K562 (cell line): ENCODE data around the gene MLN. TPM values are rescaled to one million over a fixed set of nuclear protein-coding genes. Genes with fewer than 3 reads are reported as not detected.
A peak's percentile ranks its signal among the peaks of the same experiment; 100 is the strongest.

Source experiments
- ARID4B ChIP-seq: sonication (generic); formaldehyde crosslinking; IDR thresholded peaks from 2 replicates; pipeline ENCODE4 v1.8.0; 2022; ENCODE audit warnings: mild to moderate bottlenecking, missing genetic modification reagents
- HIVEP1 ChIP-seq: fragments of 250-450 bp; sonication (Bioruptor Pico); IDR thresholded peaks from 2 replicates; pipeline ENCODE4 v1.4.0; 2020; ENCODE audit warnings: mild to moderate bottlenecking
- KLF13 ChIP-seq: fragments of 450-650 bp; IDR thresholded peaks from 2 replicates; pipeline ENCODE4 v1.6.1; 2016; ENCODE audit warnings: missing genetic modification characterization, low read depth, mild to moderate bottlenecking, missing compliant biosample characterization, moderate library complexity, borderline replicate concordance
- NKRF ChIP-seq: fragments of 450-650 bp; IDR thresholded peaks from 2 replicates; pipeline ENCODE4 v1.6.1; 2016; ENCODE audit warnings: borderline replicate concordance
- PBX2 ChIP-seq, 2 experiments: IDR thresholded peaks in 1 of 2; conservative IDR thresholded peaks in 1 of 2; 2 replicates each; pipeline ENCODE4 v1.6.1; 2016; ENCODE audit warnings: low read depth in 2 of 2, mild to moderate bottlenecking in 1 of 2, missing compliant biosample characterization in 1 of 2, missing genetic modification characterization in 1 of 2, moderate library complexity in 1 of 2
- PHF21A ChIP-seq: fragments of 450-650 bp; IDR thresholded peaks from 2 replicates; pipeline ENCODE4 v1.6.1; 2017; ENCODE audit warnings: low read depth, borderline replicate concordance
- SMAD3 ChIP-seq: fragments of 450-650 bp; formaldehyde crosslinking; conservative IDR thresholded peaks from 2 replicates; pipeline ENCODE4 v1.4.0; 2020; ENCODE audit warnings: mild to moderate bottlenecking
- ZBTB7A ChIP-seq: IDR thresholded peaks from 2 replicates; pipeline ENCODE4 v1.6.1; 2011; ENCODE audit warnings: low read depth, mild to moderate bottlenecking, low read length, moderate library complexity, borderline replicate concordance; ENCODE audit not compliant: control insufficient read depth
- polyA plus RNA-seq, 8 experiments: library from polyadenylated mRNA; depleted of rRNA in 4 of 8; stranded (reverse) in 5 of 8; unstranded in 3 of 8; fragments of >200 nt; fragmentation: Nextera tagmentation in 2 of 8; fragmentation: Illumina TruSeq in 1 of 8; extraction: Ambion mirVana in 2 of 8; extraction: Trizol in 1 of 8; gene quantifications; 2 replicates each; pipeline versions ENCODE4 v1.2.1 to v1.2.3, GENCODE V29; 2011 to 2014; ENCODE audit warnings: inconsistent platforms in 1 of 8, missing spikeins in 1 of 8
- total RNA-seq, 7 experiments: library from RNA; depleted of rRNA in 6 of 7; stranded (reverse); fragments of >200 nt in 6 of 7; fragmentation: Illumina TruSeq in 2 of 7; extraction: Trizol in 2 of 7; gene quantifications; 2 replicates each; pipeline versions ENCODE4 v1.2.1 to v1.2.3, GENCODE V29; 2011 to 2021; ENCODE audit warnings: low replicate concordance in 1 of 7
- TF ChIP-seq, protein P1 (sequence below): fragments of 450-650 bp; IDR thresholded peaks from 2 replicates; pipeline ENCODE4 v1.7.1; 2018; ENCODE audit warnings: mild to moderate bottlenecking, low read depth; ENCODE audit not compliant: partially characterized antibody
- TF ChIP-seq, protein P2 (sequence below): fragments of 250-450 bp; sonication (Bioruptor Pico); IDR thresholded peaks from 2 replicates; pipeline ENCODE4 v1.4.0; 2020; ENCODE audit warnings: mild to moderate bottlenecking

The MLN gene
- total and polyA plus RNA-seq, 9 of the 15 experiments (the other 6 are each of a cell fraction or from before 2014, with no cell fraction given), result not detected

DNA sequence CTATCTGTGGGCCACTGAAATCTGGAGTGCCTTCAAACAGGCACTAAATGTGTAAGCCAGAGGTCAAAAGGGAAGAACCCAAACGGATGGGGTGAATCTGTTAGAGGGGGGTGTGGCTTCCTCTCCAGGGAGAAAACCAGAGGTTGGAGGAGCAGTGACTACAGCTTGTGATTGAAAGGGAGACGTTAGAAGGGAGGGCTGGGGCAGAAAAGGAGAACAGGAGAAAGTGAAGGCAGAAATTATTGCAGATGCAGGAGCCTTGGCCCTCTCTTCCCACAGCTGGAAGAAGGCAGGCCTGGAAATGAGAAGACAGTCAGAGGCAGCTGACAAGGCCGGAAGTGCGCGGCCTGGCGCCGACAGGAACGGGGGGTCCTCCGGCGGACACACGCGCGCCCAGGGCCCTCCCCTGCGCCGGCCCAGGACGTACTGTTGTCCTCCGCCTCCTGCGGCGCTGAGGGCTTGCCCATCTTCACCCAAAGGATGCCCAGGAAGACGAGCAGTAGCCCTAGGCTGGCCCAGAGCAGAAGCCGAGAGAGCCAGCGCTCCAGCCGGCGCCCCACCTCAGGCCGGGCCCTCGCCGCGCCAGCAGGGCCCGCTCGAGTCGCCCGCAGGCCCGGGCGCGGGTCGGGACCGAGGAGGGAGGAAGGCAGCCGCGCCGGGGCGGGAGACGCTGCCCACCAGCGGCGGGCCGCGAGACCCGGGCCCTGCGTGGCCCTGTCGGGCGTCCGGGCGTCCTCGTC is 15.7 kb downstream of the MLN start (continued):
- TF ChIP-seq ARID4B (CRISPR knock-in tag), result peak; percentile 68
- 0 out of 2 replicates have a peak, but pooled peaks have one; percentile 45 for TF ChIP-seq HIVEP1 (CRISPR knock-in tag)
- TF ChIP-seq PBX2 (CRISPR knock-in tag; IDR thresholded peaks at IDR 0.05; ENCODE audit: low read depth), result no peak
- peak; percentile 62 for TF ChIP-seq PBX2 (tag; conservative IDR thresholded peaks at IDR 0.05; ENCODE audit: low read depth)
- TF ChIP-seq, protein P1, sequence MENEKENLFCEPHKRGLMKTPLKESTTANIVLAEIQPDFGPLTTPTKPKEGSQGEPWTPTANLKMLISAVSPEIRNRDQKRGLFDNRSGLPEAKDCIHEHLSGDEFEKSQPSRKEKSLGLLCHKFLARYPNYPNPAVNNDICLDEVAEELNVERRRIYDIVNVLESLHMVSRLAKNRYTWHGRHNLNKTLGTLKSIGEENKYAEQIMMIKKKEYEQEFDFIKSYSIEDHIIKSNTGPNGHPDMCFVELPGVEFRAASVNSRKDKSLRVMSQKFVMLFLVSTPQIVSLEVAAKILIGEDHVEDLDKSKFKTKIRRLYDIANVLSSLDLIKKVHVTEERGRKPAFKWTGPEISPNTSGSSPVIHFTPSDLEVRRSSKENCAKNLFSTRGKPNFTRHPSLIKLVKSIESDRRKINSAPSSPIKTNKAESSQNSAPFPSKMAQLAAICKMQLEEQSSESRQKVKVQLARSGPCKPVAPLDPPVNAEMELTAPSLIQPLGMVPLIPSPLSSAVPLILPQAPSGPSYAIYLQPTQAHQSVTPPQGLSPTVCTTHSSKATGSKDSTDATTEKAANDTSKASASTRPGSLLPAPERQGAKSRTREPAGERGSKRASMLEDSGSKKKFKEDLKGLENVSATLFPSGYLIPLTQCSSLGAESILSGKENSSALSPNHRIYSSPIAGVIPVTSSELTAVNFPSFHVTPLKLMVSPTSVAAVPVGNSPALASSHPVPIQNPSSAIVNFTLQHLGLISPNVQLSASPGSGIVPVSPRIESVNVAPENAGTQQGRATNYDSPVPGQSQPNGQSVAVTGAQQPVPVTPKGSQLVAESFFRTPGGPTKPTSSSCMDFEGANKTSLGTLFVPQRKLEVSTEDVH, result peak; percentile 34
- TF ChIP-seq, protein P2, sequence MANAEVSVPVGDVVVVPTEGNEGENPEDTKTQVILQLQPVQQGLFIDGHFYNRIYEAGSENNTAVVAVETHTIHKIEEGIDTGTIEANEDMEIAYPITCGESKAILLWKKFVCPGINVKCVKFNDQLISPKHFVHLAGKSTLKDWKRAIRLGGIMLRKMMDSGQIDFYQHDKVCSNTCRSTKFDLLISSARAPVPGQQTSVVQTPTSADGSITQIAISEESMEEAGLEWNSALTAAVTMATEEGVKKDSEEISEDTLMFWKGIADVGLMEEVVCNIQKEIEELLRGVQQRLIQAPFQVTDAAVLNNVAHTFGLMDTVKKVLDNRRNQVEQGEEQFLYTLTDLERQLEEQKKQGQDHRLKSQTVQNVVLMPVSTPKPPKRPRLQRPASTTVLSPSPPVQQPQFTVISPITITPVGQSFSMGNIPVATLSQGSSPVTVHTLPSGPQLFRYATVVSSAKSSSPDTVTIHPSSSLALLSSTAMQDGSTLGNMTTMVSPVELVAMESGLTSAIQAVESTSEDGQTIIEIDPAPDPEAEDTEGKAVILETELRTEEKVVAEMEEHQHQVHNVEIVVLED (CRISPR knock-in tag), result peak; percentile 40; the same call in 1 of the 2 replicates
- TF ChIP-seq NKRF, result peak; percentile 82
- 0 out of 2 replicates have a peak, but pooled peaks have one; percentile 10 for TF ChIP-seq KLF13 (tag)
- no peak for TF ChIP-seq ZBTB7A
- TF ChIP-seq SMAD3 (CRISPR knock-in tag), result no peak
- TF ChIP-seq PHF21A, result 0 out of 2 replicates have a peak, but pooled peaks have one; percentile 47
